H1 (cell line): ENCODE measurements around the gene CEMIP2.

ENCODE experiments used
- HDAC6 ChIP-seq: IDR thresholded peaks from one replicate; pipeline ENCODE4 v1.7.1; 2012; ENCODE audit warnings: low read depth, mild to moderate bottlenecking, inconsistent platforms, low read length, moderate library complexity
- POLR2A ChIP-seq, 2 experiments: IDR thresholded peaks; 1 replicate in 1 of 2; 2 replicates in 1 of 2; pipeline ENCODE4 v1.6.1; 2011; ENCODE audit warnings: low read depth in 2 of 2, low read length in 2 of 2, mild to moderate bottlenecking in 2 of 2; ENCODE audit errors: control extremely low read depth in 1 of 2
- ZNF274 ChIP-seq: IDR thresholded peaks from 2 replicates; pipeline ENCODE4 v1.7.0; 2012; ENCODE audit warnings: low read length, borderline replicate concordance; ENCODE audit errors: extremely low read depth
- TF ChIP-seq, protein P1 (sequence below): IDR thresholded peaks from 2 replicates; pipeline ENCODE4 v1.6.1; 2012; ENCODE audit warnings: inconsistent platforms
- TF ChIP-seq, protein P2 (sequence below), 3 experiments: IDR thresholded peaks; 1 replicate in 2 of 3; 2 replicates in 1 of 3; pipeline versions ENCODE4 v1.5.1 to v1.6.1; 2011; ENCODE audit warnings: low read length in 3 of 3, mild to moderate bottlenecking in 3 of 3, inconsistent platforms in 2 of 3, low read depth in 1 of 3, moderate library complexity in 1 of 3; ENCODE audit not compliant: insufficient read depth in 1 of 3; ENCODE audit errors: control extremely low read depth in 1 of 3

DNA sequence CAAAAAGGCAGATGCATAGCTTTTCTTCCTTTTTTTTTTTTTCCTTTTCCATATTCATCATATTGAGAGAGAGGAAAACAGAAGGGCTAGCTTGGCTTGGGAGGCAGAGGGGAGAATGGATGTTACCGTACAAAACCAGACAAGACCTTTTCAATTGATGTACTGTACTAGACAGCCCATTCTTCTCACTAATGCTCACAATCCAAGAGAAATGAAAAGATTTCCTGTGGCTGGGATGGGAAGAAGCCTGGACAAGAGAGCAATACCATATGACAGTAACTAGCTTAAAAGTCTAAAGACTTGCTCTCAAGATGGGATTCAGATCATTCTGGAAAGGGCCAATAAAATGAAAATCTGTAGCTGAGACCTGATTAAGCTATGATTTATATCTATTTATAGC lies 3.4 kb downstream of the CEMIP2 start:
- no peak for TF ChIP-seq POLR2A (IDR thresholded peaks at IDR 0.05; ENCODE audit: control extremely low read depth in 1 of 2, low read depth in 2 of 2, low read length in 2 of 2)
- TF ChIP-seq, protein P1, sequence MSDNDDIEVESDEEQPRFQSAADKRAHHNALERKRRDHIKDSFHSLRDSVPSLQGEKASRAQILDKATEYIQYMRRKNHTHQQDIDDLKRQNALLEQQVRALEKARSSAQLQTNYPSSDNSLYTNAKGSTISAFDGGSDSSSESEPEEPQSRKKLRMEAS, result no peak
- no peak for TF ChIP-seq HDAC6
- TF ChIP-seq, protein P2, sequence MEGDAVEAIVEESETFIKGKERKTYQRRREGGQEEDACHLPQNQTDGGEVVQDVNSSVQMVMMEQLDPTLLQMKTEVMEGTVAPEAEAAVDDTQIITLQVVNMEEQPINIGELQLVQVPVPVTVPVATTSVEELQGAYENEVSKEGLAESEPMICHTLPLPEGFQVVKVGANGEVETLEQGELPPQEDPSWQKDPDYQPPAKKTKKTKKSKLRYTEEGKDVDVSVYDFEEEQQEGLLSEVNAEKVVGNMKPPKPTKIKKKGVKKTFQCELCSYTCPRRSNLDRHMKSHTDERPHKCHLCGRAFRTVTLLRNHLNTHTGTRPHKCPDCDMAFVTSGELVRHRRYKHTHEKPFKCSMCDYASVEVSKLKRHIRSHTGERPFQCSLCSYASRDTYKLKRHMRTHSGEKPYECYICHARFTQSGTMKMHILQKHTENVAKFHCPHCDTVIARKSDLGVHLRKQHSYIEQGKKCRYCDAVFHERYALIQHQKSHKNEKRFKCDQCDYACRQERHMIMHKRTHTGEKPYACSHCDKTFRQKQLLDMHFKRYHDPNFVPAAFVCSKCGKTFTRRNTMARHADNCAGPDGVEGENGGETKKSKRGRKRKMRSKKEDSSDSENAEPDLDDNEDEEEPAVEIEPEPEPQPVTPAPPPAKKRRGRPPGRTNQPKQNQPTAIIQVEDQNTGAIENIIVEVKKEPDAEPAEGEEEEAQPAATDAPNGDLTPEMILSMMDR (IDR thresholded peaks at IDR 0.05; ENCODE audit: control extremely low read depth in 1 of 3, insufficient read depth in 1 of 3, low read depth in 1 of 3, low read length in 3 of 3), result no peak
- TF ChIP-seq ZNF274, result no peak
